OCI-LY7 (cell line): Measurements from ENCODE around the gene CLCA2.

Experiments used
- EZH2phosphoT487 ChIP-seq: fragments of 200-600 bp; sonication (generic); IDR thresholded peaks from 2 replicates; pipeline ENCODE4 v1.6.1; 2018; ENCODE audit warnings: low read depth, borderline replicate concordance, mild to moderate bottlenecking, mixed run types, antibody characterized with exemption, low read length, moderate library complexity, mixed read lengths
- TF ChIP-seq, protein P1 (sequence below): fragments of 200-600 bp; sonication (generic); conservative IDR thresholded peaks from 2 replicates; pipeline ENCODE4 v1.5.1; 2014; ENCODE audit warnings: mild to moderate bottlenecking, antibody characterized with exemption, low read length, moderate library complexity, mixed read lengths

DNA sequence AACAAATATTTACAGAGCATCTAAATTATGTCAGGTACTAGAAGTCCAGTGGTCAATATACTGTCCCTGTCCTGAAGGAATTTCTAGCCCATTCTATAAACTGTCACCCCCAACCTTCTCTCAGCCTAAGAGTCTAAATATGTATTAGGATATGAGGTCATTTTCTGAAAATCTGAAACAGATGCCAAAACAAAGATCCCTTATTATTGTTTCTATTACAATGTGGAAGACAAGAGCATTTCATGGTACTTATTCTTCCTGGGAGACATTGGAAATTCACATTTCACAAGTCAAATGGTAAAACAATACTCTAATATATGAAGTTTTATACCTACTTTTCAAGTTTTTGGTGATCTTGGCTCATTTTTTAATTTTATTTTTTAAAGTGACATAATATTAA is 47.3 kb downstream of the CLCA2 start:
- TF ChIP-seq, protein P1, sequence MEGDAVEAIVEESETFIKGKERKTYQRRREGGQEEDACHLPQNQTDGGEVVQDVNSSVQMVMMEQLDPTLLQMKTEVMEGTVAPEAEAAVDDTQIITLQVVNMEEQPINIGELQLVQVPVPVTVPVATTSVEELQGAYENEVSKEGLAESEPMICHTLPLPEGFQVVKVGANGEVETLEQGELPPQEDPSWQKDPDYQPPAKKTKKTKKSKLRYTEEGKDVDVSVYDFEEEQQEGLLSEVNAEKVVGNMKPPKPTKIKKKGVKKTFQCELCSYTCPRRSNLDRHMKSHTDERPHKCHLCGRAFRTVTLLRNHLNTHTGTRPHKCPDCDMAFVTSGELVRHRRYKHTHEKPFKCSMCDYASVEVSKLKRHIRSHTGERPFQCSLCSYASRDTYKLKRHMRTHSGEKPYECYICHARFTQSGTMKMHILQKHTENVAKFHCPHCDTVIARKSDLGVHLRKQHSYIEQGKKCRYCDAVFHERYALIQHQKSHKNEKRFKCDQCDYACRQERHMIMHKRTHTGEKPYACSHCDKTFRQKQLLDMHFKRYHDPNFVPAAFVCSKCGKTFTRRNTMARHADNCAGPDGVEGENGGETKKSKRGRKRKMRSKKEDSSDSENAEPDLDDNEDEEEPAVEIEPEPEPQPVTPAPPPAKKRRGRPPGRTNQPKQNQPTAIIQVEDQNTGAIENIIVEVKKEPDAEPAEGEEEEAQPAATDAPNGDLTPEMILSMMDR = no peak
- no peak for TF ChIP-seq EZH2phosphoT487
